ENCODE measurements around the gene USP3. TPM values are rescaled to one million over a fixed set of nuclear protein-coding genes. Genes with fewer than 3 reads are reported as not detected.
"Not testable (repeated sequence)": the region's sequence is repeated elsewhere in the genome, so short reads cannot be mapped to it uniquely, and the experiment has no call there.

USP3 gene
- polyA plus RNA-seq, 4 donors = 20.8 to 43.5 (median 41.0) TPM

DNA sequence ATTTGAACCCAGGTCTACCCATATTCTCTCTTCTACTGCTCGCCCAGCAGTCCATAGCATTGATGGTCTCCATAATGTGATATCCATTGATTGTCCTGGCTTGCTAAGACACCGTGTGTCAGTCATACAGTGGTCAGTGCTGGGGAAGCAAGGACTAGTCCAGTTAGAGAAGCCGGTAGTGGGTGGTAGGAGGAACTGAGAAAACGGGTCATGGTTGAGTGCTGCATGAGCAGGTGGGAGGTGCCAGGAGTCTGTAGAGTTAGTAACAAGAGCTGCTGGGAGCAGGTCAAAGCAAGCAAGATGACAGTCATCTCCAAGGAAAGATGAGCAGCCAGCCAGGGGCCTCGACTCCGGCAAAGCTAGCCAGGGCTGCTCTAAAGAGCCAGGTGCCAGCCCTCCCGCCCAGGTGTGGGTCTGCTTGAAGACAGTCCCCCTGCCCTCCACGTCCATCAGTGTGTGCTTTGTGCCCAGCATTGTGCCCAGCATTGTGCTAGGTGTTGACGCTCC, 29.5 kb upstream of the USP3 start:
- peak in 2 of 4 donors; percentile 60 for DNase-seq (ENCODE audit: low read depth in 4 of 4, low spot score in 3 of 4)

DNA sequence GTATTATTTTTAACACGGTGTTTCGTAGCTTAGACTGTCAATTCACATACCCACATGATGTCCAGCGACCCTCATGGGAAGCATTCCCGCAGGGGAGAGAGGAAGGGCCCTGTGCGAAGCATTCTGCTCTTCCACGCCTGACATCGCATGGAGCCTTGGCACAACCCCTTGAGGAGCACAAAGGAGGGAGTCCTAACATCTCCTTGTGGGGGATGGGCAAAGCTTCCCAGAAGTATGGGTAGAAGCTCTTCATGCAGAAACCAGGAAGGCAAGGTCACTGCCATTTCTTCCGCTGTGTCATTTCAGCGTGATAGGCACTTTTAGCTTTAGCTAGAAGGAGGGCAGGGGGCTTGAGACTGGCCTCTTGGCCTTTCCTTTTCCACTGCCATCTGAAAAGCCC, 28.7 kb upstream of the USP3 start:
- no peak for DNase-seq (ENCODE audit: low read depth in 4 of 4, low spot score in 3 of 4)

DNA sequence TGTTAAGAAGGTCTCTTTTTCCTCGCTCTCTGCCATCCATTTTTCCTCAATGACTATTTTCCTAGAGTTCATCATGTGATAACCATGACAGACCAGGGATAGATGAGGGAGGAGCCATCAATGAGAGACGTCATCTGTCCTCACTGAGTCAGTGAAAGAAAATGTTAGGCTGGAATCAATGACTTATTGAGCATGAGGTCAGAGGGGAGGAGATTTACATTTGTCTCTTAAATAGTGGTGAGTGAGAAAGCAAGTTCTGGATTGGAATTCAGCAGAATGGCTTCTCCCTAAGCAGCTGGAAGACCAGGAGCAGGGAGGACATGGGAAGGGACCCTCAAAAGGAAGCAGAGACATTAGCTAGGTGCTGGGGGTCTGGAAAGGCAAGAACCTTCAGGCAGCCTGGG, 28.2 kb upstream of the USP3 start:
- DNase-seq (ENCODE audit: low read depth in 4 of 4, low spot score in 3 of 4) = no peak

DNA sequence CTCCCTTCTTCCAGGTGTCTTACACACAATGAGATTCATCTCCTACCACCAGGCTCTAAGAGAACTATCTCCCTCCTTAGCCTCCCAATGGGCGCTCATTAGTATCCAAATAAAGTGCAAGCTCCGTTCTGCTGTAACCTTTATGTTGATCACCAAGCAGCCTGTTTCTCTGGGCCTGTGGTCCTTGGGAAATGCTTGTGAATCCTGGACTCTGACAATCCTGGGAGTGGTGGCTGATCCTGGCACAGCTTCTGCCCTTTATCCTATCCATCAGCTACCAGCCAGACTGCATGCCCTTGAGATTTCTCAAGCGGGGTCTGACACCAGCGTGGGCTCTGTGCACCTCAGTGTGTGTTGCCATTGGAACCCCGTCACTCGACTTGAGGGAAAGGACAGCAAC, 26.1 kb upstream of the USP3 start:
- no peak for DNase-seq (ENCODE audit: low read depth in 4 of 4, low spot score in 3 of 4)

DNA sequence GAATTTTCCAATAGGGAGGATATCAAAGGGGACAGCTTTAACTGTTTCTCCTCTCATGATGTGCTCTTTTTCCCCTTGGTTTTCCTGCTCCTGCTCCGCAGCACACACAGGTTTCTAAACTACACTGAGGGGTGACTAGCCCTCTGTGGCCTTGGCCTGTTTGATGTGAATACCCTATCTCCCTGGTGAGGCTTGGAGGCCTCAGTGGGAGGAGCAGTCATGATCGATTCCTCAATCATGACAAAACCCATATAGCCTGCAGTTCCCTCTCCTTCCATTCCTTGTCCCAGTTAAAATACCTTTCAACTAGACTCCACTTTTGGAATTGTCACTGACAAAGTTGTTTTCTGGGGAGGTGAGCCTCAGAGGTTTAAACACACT, 24.0 kb upstream of the USP3 start:
- DNase-seq (ENCODE audit: low read depth in 4 of 4, low spot score in 3 of 4) = no peak

DNA sequence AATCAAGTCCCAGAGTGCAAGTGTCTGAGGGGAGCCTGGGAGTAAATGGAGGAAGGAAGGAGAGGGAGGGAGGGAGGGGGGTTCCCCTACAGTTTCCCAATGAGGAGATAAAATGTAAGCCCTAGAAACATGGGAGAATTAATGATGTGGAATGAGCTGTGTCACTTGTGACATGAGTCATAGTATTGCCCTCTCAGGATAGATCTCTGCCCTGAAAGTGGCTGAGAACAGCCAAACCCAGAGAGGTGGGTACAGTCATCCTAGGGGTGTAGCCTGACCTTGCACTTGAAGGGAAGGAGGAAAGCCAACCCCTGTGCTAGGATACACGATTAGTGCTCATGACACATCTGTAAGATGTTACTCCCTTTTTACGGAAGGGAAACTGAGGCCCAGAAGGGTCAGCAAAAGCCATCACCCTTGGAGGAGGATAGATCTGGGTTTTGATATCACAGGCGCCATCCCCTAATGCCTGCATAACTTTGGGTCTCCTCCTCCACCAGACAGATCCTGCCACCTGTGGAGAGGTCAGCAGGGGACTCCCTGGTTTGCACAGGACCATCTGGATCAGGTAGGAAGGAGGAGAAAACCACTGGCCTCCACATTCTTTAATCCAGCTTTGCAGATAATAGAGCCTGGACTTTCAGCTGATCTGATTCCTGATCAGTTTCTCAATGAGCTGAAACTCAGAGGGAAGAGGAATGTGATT, 23.1 kb upstream of the USP3 start:
- no peak for DNase-seq (ENCODE audit: low read depth in 4 of 4, low spot score in 3 of 4)

DNA sequence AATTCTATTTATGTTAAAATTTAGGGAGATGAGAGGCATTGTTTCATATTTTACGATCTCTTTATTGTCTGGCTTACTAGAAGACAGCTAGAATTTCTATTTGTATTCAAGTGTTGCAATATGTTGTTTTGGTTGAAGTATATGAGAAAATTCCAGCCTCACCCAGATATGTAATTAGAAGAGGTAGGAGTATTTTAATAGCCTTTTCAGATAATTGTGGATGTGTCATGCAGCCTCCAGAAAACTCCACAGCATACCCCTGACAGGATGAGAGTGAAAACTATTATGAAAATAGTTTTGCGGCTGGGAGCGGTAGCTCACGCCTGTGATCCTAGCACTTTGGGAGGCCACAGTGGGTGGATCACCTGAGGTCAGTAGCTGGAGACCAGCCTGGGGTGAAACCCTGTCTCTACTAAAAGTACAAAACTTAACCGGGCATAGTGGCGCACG, 21.5 kb upstream of the USP3 start:
- DNase-seq (ENCODE audit: low read depth in 4 of 4, low spot score in 3 of 4) = no peak

DNA sequence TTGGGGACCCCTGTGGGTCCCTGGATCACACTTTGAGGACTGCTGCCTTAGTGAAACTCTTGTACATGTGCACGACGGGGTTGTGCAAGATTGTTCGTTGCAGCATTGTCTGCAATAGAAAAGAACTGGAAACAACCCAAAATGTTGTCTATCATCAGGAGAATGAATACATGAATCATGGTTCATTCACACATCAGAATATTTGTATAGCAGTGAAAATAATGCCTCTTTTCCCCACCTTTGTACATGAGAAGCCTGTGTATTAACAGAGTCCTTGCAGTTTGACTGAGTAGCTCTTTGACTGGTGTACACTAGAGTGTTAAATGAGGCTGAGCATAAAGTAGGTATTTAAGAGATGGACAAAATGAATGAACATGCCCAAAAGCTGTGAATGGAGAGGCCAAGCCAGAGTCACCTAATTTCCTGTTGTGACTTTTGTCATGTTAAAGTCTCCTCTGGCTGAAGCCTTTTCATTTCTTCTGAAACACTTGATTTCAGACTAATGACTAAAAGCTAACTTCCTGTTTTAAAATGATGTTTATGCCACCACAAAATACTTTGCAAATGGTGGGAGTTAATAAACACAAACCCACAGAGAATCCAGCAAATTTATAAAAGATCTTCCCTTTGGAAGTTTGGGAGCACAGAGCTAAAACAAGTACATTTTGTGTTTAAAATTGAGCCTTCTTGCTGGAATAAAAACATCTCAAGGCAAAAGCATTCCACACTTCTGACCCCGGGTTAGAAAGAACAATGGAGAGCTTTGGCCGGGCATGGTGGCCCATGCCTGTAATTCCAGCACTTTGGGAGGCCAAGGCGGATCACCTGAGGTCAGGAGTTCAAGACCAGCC, 20.6 kb upstream of the USP3 start:
- DNase-seq (ENCODE audit: low read depth in 4 of 4, low spot score in 3 of 4) = no peak

DNA sequence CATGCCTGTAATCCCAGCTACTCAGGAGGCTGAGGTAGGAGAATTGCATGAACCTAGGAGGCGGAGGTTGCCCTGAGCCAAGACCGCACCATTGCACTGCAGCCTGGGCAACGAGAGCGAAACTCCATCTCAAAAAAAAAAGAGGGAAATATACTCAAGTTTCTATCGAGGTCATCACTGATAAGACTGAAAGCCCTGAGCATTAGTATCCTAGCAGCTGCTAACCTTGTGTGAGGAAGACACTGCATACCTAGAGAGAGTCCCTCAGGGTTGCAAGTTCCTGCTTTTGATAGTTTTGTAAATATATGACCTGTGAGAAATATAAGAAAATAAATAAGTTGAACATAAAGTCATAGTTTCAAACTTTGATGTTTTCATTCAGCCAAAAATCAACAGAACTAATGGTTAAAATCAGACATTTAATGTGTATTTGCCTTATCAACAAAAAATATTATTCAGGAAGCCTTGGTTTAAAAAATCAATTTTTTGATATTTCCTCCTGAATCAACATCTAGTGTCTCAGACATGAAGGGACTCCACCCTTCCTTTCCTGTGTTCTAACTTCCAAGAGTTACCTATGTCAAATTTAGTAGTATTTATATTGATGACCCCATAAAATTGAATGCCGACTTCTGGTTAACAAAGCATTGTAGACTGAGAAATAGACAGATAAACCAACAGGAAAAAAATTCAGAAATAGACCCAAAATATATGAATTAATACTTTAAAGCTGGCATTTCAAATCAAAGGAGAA, 19.8 kb upstream of the USP3 start:
- DNase-seq (ENCODE audit: low read depth in 4 of 4, low spot score in 3 of 4) = no peak

DNA sequence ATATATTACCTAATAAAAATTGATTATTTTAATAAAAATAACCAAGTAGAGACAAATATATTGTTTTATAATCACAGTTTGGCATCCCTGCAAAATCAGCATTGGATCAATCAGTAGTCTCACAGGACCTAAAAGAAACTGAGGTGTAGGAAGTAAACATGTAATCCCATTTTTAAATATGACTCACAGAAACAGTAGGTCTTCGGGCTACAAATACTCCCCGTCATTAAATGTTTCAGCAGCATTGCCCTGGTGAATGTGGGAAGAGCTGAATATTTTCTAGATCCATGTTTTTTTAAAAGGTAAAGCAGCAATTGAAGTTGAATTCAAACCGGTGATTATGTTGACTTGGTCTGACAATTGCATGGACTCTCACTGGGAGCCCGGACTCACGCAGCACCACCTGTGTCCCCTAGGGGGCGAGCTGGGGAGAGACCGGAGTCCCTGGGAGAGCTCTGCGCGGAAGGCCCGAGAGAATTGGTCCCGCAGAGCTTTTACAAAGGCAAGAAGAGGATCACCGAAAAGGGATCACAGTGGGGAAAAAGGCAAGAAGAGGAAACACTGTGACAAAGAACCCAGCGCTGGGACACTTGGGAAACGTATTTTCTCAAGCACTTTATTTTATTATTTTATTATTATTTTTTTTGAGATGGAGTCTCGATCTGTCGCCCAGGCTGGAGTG, 17.2 kb upstream of the USP3 start:
- DNase-seq (ENCODE audit: low read depth in 4 of 4, low spot score in 3 of 4) = peak in 1 of 4 donors; percentile 60

DNA sequence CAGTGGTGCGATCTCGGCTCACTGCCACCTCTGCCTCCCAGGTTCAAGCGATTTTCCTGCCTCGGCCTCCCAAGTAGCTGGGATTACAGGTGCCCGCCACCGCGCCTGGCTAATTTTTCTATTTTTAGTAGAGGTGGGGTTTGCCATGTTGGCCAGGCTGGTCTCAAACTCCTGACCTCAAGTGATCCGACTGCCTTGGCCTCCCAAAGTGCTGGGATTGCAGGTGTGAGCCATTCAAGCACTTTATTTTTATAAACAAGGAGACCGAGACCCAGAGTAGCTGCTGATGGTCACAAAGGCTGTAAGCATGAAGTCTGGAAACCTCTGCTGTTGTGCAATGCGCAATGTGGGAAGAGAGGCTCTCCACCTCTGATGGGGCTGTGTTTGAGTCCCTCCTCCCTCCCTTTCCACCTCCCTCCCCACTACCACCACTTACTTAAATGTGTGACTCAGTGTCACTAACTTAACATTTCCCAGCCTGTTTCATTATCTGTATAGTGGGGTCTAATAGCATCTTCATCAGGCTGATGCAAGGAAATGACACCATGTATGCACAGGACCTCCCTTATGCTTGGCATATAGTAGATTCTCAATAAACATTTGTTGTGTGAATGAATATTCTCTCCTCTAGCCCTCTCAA, 16.5 kb upstream of the USP3 start:
- DNase-seq (ENCODE audit: low read depth in 4 of 4, low spot score in 3 of 4) = not testable (repeated sequence)

DNA sequence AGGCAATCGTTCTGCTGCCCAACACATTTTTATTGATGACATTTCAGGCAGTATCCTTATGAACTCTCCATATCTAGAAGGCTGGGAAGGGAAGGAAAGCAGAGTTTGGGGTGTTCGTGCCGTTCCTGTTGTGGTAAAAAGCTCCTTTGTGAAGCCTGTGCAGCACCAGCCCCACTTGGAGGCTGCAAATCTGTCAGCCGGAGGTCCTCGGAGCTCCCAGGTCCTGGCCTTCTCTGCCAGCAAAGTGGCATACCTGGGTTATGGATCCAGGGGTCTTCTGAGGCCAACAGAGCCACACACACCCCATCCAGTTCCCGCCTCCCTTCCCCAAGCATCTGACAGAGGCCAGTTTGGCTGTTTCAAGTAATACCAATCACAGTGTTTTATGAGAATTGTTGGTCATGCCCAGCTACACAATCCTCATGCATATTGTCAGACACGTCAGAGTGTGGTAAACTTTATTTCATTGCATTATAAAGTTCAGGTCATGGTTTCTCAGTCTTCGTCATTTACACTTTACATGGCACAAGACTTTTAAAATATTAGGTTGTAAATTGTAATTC, 15.9 kb upstream of the USP3 start:
- DNase-seq (ENCODE audit: low read depth in 4 of 4, low spot score in 3 of 4) = no peak

DNA sequence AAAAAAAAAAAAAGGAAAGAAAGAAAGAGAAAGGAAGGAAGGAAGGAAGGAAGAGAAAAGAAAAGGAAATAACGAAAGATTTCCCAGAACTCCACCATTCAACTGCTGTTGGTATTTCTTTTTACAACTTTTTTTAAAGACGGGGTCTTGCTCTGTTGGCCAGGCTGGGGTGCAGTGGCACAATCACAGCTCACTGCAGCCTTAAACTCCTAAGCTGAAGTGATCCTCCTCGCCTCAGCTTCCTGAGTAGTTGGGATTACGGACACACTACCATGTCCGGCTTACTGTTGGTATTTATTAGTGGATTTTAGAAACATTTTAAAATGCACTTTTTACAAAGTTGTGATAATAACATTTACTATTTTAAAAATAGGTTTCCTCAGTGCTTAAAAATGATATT, 15.0 kb upstream of the USP3 start:
- no peak for DNase-seq (ENCODE audit: low read depth in 4 of 4, low spot score in 3 of 4)

DNA sequence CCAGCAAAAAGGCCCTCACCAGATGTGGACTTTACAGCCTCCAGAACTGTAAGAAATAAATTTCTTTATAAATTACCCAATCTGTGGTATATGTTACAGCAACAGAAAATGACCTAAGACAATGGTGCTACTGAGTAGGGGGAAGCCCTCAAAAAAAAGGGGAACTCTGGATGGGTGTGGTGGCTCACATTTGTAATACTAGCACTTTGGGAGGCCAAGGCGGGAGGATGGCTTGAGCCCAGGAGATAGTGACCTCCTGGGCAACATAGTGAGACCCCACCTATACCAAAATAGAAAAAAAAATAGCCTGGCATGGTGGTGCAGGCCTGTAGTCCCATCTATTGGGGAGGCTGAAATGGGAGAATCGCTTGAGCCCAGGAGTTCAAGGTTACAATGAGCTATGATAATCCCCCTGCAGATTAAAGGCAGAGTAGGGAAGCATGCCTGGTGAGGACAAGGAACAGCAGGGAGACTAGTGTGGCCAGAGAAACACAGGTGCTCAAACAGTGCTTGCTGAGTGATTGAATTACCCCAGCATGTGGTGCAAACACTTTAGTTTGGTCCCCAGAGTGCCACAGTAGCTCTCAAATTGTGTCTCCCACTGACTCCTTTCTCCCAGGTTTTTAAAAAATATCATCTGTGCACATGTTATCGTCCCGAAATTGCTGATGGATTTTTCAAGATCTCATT, 13.9 kb upstream of the USP3 start:
- DNase-seq (ENCODE audit: low read depth in 4 of 4, low spot score in 3 of 4) = no peak

DNA sequence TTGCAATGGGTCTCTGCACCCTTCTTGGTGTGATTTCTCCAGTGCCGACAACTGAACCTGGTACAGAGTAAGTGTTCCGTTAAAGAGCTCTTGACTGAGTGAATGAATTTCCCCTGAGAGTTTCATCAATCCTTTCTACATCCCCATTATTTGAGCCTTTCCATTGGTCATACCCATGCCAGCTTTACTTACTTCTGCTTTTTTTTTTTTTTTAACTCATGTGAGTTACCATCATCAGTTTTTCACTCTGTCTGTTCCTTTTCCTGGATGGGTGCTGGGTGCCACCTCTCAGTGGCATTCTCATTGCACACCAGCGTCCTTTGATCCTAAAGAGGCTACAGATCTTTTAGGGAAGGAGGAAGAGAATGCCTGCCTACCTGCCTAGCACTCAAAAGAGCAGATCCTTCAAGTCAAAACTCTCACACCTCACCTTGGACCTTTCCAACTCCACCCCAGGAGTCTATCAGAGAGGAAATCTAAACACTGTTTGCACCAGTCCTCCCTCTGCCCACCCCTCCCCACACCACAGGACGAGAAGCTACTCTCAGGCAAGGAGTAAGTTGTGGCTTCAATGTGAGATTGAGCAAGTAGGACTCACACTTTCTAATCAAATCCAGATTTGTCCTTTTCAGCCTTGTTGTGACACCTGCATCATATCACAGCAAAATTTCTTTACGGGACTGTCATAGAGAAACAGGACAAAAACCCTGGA, 13.1 kb upstream of the USP3 start:
- DNase-seq (ENCODE audit: low read depth in 4 of 4, low spot score in 3 of 4) = no peak

DNA sequence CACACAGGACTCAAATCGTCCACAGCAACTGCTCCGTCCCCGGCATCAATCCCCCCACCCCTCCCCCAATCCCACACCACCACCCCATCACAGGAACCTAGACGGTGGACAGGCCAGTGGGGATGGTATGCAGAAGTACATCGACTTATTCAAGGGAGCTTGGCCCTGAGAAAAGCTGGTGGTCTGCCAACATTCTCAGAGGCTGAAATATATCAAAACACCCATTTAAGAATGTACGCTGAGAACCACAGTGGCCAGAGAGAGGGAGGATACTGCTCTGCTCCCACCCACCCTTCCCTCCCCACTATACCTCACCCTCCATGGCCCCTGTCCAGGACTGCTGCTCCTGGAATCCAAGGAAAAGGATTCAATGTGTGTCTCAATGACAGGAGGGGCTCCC, 12.4 kb upstream of the USP3 start:
- DNase-seq (ENCODE audit: low read depth in 4 of 4, low spot score in 3 of 4) = no peak

DNA sequence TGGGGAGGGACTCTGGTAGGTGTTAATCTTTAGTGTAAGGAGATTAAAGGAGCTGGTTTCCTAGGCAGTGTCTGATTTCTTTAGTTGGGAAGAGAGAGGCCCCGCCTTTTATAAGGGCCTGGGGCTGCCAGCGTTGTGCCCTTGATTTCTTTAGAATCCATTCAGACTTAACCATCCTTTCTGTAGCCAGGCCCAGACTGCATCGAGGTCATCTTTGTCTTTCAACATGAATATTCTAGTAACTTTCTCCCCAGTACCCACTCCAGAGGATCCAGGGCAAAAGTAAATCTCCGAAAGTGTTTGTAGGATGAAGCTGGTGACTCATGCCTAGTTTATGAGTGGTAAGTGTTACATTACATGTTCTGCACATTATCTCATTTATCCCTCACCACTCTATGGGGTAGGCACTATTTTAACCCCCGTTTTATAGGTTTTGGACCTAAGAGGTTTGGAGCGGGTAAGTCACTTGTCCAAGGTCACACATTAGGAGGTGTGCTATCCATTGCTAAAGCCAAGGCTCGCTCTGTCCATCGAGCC, 11.8 kb upstream of the USP3 start:
- no peak for DNase-seq (ENCODE audit: low read depth in 4 of 4, low spot score in 3 of 4)

DNA sequence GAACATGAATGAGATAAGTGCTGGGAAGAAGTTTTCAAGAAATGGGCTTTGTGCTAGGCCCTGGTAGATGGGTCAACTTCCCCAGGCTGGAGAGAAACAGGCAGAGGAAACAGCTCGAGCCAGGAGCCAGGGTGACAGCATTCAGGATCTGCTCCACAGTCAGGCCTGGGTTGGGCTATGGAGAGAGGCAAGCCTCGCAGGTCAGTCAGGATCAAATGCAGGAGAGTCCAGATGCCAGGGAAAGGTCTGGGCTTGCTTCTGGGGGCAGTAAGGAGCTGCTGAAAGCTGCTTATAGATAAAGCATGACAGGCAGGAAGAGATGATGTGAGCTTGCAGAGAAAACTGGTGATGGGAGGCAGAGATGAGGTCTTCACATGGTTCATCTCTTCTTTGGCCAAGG, 11.0 kb upstream of the USP3 start:
- DNase-seq (ENCODE audit: low read depth in 4 of 4, low spot score in 3 of 4) = no peak

Data from left renal pelvis (tissue), 4 donors.